GM12875 (cell line): ENCODE data around the gene VPS37B.
A peak's percentile ranks its signal among the peaks of the same experiment; 100 is the strongest.
"Not testable (repeated sequence)": the region's sequence is repeated elsewhere in the genome, so short reads cannot be mapped to it uniquely, and the experiment has no call there.

ENCODE experiments used
- H3K4me3 ChIP-seq: one replicate; pipeline ENCODE4 v1.5.1; 2011; ENCODE audit warnings: low read depth, low read length, control low read depth
- TF ChIP-seq, protein P1 (sequence below): IDR thresholded peaks from 2 replicates; pipeline ENCODE4 v1.5.1; 2011; ENCODE audit warnings: low read depth, mild to moderate bottlenecking, control low read depth, inconsistent platforms, low read length, moderate library complexity, borderline replicate concordance; ENCODE audit not compliant: insufficient read depth

The VPS37B gene, protein sequence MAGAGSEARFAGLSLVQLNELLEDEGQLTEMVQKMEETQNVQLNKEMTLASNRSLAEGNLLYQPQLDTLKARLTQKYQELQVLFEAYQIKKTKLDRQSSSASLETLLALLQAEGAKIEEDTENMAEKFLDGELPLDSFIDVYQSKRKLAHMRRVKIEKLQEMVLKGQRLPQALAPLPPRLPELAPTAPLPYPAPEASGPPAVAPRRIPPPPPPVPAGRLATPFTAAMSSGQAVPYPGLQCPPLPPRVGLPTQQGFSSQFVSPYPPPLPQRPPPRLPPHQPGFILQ

DNA sequence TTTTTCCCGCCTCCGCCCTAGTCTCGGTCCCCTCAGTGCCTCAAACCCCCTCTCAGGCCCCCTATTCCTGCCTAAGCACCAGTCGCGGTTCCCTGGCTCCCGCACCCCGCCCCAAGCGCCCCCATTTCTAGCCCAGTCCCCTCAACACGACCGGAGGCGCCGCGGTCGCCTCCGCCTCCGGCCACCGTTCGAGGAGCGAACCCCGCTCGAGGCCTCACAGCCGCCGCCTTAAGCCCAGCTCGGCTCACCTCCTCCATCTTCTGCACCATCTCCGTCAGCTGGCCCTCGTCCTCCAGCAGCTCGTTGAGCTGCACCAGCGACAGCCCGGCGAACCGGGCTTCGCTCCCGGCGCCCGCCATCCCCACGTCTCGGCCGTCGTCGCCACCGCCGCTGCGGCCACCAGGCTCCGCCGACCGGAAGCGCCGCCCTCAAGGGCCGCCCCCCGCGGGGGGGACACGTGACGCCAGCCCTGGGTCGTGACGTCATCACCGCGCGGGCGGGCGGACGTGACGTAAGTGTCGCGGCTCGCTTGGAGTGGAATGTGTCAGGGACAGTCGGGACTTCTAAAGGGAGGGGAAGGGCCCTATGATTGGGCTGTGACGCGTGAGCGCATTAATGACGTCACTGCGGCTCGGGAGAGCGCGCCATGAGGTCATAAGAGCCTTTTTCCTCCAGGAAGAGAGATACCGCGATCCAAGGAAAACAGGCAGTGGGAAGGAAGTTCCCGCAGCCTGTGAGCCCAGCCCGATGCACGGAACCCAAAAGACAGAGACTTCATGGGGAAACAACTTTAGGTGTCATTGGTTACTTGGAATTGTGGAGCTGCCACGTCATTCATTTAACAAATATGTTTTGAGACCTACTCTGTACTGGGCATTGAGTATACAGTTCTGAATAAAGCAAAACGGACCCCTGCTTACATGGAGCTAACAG, at the start of gene VPS37B:
Gene VPS37B (minus strand): TSS at position 421 of the 933 bp plus-strand sequence. CDS start 62 bp downstream, at position 359.
- TF ChIP-seq, protein P1, sequence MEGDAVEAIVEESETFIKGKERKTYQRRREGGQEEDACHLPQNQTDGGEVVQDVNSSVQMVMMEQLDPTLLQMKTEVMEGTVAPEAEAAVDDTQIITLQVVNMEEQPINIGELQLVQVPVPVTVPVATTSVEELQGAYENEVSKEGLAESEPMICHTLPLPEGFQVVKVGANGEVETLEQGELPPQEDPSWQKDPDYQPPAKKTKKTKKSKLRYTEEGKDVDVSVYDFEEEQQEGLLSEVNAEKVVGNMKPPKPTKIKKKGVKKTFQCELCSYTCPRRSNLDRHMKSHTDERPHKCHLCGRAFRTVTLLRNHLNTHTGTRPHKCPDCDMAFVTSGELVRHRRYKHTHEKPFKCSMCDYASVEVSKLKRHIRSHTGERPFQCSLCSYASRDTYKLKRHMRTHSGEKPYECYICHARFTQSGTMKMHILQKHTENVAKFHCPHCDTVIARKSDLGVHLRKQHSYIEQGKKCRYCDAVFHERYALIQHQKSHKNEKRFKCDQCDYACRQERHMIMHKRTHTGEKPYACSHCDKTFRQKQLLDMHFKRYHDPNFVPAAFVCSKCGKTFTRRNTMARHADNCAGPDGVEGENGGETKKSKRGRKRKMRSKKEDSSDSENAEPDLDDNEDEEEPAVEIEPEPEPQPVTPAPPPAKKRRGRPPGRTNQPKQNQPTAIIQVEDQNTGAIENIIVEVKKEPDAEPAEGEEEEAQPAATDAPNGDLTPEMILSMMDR, result no peak
- peak within 1 kb of the TSS; percentile 56 for H3K4me3 ChIP-seq

DNA sequence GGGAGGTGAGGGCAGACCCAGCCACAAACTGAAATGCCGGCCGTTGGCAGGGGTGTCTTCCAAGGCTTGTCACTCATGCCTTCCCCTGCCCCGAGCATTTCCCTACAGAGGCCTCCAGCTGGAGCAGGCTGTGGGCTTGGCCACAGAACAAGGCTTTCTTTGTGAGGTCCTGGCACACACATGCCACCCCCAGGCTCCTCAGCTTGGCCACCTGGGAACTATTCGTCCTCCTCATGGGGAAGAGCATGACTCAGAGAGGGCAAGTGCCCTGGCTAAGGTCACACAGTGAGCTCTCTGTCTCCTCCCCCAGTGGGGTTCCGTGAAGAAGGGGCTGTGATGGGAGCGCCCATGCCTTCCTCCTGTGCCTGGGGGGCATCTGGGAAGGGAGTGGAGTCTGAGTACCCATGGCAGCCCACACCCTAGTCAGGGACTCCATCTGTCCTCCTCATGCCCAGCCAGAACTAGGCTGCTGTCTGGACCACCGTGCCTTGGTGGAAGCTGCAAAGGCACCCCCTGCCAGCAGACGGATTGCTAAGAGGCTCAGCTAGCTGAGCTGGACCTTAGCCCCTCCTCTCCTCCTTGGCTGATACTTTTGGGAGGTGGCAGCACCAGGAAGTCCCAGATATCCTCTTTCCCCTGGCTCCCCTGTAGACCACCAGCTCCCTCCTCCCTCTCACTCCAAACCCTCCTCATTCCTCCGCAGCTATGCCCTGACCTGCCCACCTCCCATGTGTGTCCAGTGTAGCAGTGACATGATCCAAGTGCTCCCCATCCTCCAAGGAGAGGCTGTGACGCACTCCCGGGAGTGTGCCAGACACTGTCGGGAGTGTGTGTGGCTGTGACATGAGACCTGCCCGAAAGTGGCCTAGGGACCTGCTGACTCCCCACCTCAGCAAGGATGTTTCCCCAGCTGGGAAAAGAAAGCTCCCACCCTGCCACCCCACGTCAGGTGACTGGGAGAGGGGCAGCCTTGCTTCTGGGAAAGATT, 49.0 kb upstream of the VPS37B start:
- TF ChIP-seq, protein P1, result no peak
- H3K4me3 ChIP-seq, result no peak overlapping the region

DNA sequence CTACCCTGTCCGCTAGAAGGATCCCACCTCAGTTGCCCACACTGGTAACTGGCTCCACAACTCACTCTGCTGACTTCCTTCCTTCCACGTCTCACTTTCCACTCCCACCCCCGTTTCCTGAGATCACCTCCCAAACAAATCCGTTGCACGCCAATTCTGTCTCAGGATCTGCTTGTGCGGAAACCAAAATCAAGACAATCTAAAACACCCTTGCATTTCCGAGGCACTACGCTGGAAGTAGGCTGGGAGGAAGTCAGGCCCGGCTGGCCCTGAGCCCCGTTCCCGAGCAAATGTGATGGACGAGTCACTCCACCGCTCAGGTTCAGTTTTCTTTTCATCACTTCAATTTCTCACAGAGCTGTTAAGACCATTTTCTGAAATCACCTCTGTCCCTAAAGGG, 47.3 kb upstream of the VPS37B start:
- TF ChIP-seq, protein P1, result no peak
- no peak overlapping the region for H3K4me3 ChIP-seq

DNA sequence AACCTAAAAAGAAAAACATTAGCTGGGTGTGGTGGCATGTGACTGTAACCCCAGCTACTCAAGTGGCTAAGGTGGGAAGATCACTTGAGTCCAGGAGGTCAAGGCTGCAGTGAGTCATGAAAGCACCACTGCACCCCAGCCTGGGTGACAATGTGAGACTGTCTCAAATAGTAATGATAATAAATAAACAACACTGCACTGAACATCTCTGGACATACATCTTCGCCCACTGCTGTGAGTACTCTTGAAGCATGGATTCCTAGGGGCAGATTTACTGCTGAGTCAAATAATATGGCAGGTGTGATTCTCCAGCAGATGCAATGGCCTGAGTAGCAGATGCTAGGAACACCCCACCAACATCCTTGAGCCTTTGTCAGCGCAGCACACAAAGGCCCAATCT, 46.7 kb upstream of the VPS37B start:
- TF ChIP-seq, protein P1, result no peak
- H3K4me3 ChIP-seq, result no peak overlapping the region

DNA sequence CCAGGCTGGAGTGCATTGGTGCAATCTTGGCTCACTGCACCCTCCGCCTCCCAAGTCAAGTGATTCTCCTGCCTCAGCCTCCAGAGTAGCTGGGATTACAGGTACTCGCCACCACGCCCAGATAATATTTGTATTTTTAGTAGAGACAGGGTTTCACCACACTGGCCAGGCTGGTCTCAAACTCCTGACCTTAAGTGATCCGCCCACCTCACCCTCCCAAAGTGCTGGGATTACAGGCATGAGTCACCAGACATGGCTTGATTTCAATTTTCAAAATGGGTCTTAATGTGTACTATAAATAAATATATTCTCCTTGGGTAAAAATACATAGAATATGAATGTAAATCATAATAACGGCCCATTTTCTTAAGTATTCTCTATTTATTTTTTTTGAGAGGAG, 45.4 kb upstream of the VPS37B start:
- not testable (repeated sequence) for H3K4me3 ChIP-seq

DNA sequence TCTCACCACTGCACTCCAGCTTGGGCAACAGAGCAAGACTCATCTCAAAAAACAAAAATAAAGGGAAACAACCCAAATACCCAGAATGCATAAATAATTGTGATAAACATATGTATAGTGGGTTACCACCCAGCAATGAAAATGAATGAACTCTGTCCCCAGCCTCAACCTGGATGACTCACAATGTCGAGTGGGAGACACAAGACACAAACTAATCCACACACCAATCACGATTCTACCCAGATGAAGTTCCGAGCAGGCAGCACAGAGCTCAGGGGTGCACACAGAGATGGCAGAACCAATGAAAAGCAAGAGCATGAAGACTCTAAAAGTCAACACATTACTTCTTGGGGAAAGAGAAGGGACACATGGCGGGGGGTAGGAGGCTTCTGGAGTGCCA, 43.2 kb upstream of the VPS37B start:
- no peak overlapping the region for H3K4me3 ChIP-seq
- TF ChIP-seq, protein P1, result no peak

DNA sequence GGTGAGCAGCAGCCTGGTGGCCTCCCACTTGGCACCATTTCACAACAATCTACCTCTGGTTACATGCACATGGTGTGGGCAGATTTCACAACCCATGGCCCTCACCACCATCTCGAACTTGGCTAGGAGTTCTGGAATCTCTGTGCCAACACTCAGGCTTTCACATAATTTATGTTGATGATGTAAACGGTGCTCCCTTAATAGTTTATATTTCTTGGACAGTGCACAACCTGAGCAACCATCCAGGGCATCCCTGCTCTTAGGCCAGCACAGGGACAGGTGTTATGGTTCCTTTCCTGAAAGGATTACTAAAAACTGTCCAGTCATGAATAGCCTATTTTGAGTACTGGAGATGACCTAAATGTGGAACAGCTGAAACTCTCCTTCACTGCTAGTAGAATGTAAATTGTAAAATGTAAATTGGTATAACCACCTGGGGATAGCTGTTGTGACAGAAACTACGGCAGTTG, 41.7 kb upstream of the VPS37B start:
- no peak overlapping the region for H3K4me3 ChIP-seq
- TF ChIP-seq, protein P1, result no peak
